MCF 10A (cell line): ENCODE data around the gene PYDC1. TPM values are rescaled to one million over a fixed set of nuclear protein-coding genes. Genes with fewer than 3 reads are reported as not detected.

ENCODE experiments used
- BruUV-seq: library from RNA; stranded (reverse); fragments of 400-500 nt; replicated peaks from 2 replicates; lab custom pipeline; 2021; lab: Mats Ljungman, UMichigan
- CTCF ChIA-PET: fragments of 300-600 bp; sonication (Branson Sonifier 250); formaldehyde crosslinking; extraction: SDS; loops from one replicate; lab custom pipeline; 2021; ENCODE audit warnings: antibody characterized with exemption, inconsistent platforms; lab: Yijun Ruan, JAX
- POLR2A ChIA-PET: fragments of 300-600, 350-650 bp; sonication (Branson Sonifier 250); formaldehyde crosslinking; extraction: SDS; loops from one replicate; lab custom pipeline; 2020; ENCODE audit warnings: antibody characterized with exemption, inconsistent platforms; lab: Yijun Ruan, JAX
- DNase-seq: peaks from one replicate; pipeline ENCODE4 v3.0.0-alpha.2; 2018; ENCODE audit not compliant: unreplicated experiment
- H3K27ac Mint-ChIP-seq: one replicate; pipeline ENCODE4 v1.8.0; 2022; ENCODE audit warnings: mild to moderate bottlenecking, low read depth, mixed read lengths; ENCODE audit not compliant: unreplicated experiment
- H3K27me3 Mint-ChIP-seq: one replicate; pipeline ENCODE4 v1.8.0; 2022; ENCODE audit warnings: mixed read lengths; ENCODE audit not compliant: insufficient read depth, unreplicated experiment
- H3K36me3 Mint-ChIP-seq: one replicate; pipeline ENCODE4 v1.8.0; 2022; ENCODE audit warnings: mild to moderate bottlenecking, moderate library complexity, mixed read lengths; ENCODE audit not compliant: insufficient read depth, unreplicated experiment
- H3K4me1 Mint-ChIP-seq: one replicate; pipeline ENCODE4 v1.8.0; 2022; ENCODE audit warnings: mixed read lengths; ENCODE audit not compliant: insufficient read depth, unreplicated experiment
- H3K4me3 Mint-ChIP-seq: one replicate; pipeline ENCODE4 v1.8.0; 2022; ENCODE audit warnings: mild to moderate bottlenecking, moderate library complexity, mixed read lengths; ENCODE audit not compliant: unreplicated experiment
- H3K9me3 Mint-ChIP-seq: one replicate; pipeline ENCODE4 v1.8.0; 2022; ENCODE audit warnings: mixed read lengths; ENCODE audit not compliant: unreplicated experiment
- intact Hi-C: fragments of 100-400 bp; cut with micrococcal nuclease; formaldehyde crosslinking; loops from 2 replicates; pipeline ENCODE4 v1.14.1; 2022
- total RNA-seq: library from RNA; stranded (reverse); gene quantifications from 2 replicates; pipeline ENCODE4 v1.2.3, GENCODE V29; 2022
- TF ChIP-seq, protein P1 (sequence below): fragments of 200-600 bp; IDR thresholded peaks from one replicate; pipeline ENCODE4 v1.8.0; 2022; ENCODE audit warnings: antibody characterized with exemption, mild to moderate bottlenecking; ENCODE audit not compliant: unreplicated experiment

The PYDC1 gene
- total RNA-seq, 1 experiment from 2014 or later, result not detected

DNA sequence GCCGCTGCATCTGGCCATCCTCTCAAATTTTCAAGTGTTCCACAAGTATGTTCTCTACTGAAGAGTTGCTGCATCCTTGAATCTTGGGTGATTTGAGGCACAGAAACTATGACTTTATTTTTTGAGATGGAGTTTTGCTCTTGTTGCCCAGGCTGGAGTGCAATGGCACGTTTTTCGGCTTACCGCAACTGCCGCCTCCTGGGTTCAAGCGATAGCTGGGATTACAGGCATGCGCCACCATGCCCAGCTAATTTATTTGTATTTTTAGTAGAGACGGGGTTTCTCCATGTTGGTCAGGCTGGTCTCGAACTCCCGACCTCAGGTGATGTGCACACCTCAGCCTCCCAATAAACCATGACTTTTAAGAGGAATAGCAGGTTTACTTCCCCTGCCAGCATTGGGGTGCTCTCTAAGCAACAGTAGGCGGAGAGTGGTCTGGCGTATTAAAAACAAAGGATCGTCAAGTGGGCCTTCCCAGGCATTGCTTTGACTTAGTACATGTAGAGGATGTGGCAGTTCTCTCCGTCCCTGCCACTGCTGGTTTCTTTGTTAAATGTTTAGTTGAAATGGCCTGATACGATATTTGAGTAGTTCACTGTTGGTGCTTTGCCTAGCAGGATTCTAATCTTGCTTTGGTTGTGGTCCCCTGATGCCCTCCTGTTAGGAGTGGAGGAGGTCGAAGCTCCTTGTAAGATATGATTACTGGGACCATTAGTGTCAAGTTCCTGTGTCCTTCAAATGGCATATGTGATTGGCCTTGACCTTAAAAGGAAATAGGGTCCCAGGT is 23.9 kb downstream of the PYDC1 start:
- no peaks in the 10 kb centered on the region for H3K4me1 Mint-ChIP-seq
- H3K9me3 Mint-ChIP-seq, result no peaks in the 10 kb centered on the region
- CTCF ChIA-PET, result interaction anchor here (1.1 to 1.5 kb wide), 2 partner anchors 9 to 10 kb away, joined by 3 to 4 read pairs; no protein-coding TSS in a partner anchor
- no TSS peak for BruUV-seq
- H3K4me3 Mint-ChIP-seq, result no peak overlapping the region
- TF ChIP-seq, protein P1, sequence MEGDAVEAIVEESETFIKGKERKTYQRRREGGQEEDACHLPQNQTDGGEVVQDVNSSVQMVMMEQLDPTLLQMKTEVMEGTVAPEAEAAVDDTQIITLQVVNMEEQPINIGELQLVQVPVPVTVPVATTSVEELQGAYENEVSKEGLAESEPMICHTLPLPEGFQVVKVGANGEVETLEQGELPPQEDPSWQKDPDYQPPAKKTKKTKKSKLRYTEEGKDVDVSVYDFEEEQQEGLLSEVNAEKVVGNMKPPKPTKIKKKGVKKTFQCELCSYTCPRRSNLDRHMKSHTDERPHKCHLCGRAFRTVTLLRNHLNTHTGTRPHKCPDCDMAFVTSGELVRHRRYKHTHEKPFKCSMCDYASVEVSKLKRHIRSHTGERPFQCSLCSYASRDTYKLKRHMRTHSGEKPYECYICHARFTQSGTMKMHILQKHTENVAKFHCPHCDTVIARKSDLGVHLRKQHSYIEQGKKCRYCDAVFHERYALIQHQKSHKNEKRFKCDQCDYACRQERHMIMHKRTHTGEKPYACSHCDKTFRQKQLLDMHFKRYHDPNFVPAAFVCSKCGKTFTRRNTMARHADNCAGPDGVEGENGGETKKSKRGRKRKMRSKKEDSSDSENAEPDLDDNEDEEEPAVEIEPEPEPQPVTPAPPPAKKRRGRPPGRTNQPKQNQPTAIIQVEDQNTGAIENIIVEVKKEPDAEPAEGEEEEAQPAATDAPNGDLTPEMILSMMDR, result no peak
- H3K27ac Mint-ChIP-seq, result no peak overlapping the region
- POLR2A ChIA-PET, result interaction anchor here (0.8 to 2.2 kb wide), 4 partner anchors 10 to 13 kb away, joined by 3 to 6 read pairs (median 4); partner anchors contain the start of gene FUS
- peaks cover 96% of the 10 kb centered on the region for H3K36me3 Mint-ChIP-seq
- H3K27me3 Mint-ChIP-seq, result no peaks in the 10 kb centered on the region
- DNase-seq, result no peak
- intact Hi-C loops, result no loop called here

GRCh38 chr16:31191697-31192428 is 25.1 kb downstream of the PYDC1 start:
- TF ChIP-seq, protein P1, result no peak
- CTCF ChIA-PET, result no interaction called here
- BruUV-seq, result no TSS peak

DNA sequence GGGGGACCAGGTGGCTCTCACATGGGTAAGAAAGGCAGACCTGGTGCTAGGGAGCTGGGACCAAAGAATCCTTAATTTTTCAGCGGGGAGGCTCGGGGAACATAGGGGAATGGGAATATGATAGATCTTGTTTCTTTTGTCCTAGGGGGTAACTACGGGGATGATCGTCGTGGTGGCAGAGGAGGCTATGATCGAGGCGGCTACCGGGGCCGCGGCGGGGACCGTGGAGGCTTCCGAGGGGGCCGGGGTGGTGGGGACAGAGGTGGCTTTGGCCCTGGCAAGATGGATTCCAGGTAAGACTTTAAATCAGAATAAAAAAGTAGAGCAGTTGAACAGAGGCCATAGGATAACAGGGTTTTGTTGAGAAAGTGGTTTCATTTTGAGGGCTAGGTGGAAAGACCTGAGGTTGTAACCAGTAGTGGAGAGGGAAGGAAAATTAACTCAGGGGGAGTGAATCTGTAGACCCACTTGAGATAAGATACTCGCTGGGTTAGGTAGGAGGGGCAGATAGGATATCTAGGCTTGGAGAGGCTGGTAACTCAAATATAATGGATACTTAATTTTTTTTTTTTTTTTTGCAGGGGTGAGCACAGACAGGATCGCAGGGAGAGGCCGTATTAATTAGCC is 26.0 kb downstream of the PYDC1 start:
- ChIA-PET POLR2A (interaction anchor here (0.6 to 2.7 kb wide), 5 partner anchors 8 to 192 kb away, joined by 3 to 22 read pairs (median 3); partner anchors contain the start of gene FUS), CTCF (no interaction called here)
- H3K4me1 Mint-ChIP-seq, result peaks cover 3% of the 10 kb centered on the region
- TF ChIP-seq, protein P1, result no peak
- peaks cover 100% of the 10 kb centered on the region for H3K36me3 Mint-ChIP-seq
- intact Hi-C loops, result no loop called here
- H3K27me3 Mint-ChIP-seq, result no peaks in the 10 kb centered on the region
- no peak overlapping the region for H3K27ac Mint-ChIP-seq
- no peak for DNase-seq
- H3K4me3 Mint-ChIP-seq, result no peak overlapping the region
- no peaks in the 10 kb centered on the region for H3K9me3 Mint-ChIP-seq
- no TSS peak for BruUV-seq

More at GRCh38 chr16:31191697-31192428, 25.1 kb downstream of the PYDC1 start:
- H3K4me1 Mint-ChIP-seq, result no peaks in the 10 kb centered on the region
- intact Hi-C loops, result no loop called here
- POLR2A ChIA-PET, result interaction anchor here (1.3 to 2.2 kb wide), 3 partner anchors 9 to 12 kb away, joined by 3 to 6 read pairs (median 5); partner anchors contain the start of gene FUS
- no peak for DNase-seq
- no peak overlapping the region for H3K4me3 Mint-ChIP-seq
- no peak overlapping the region for H3K27ac Mint-ChIP-seq
- no peaks in the 10 kb centered on the region for H3K27me3 Mint-ChIP-seq
- H3K9me3 Mint-ChIP-seq, result no peaks in the 10 kb centered on the region
- peaks cover 100% of the 10 kb centered on the region for H3K36me3 Mint-ChIP-seq
